CD14-positive monocyte (primary cell): ENCODE measurements around the gene TCEANC2. TPM values are rescaled to one million over a fixed set of nuclear protein-coding genes. Genes with fewer than 3 reads are reported as not detected.

ENCODE experiments used
- DNase-seq, 3 donors: peaks; one replicate each; pipeline ENCODE4 v3.0.0-alpha.2; 2011 to 2022
- H2AFZ ChIP-seq: 2 replicates; pipeline ENCODE4 v1.6.0; 2012; ENCODE audit warnings: mild to moderate bottlenecking, low read depth, low read length, inconsistent platforms; ENCODE audit not compliant: insufficient read depth, poor library complexity, severe bottlenecking
- H3K27ac ChIP-seq, 2 donors: 1 replicate in 1 of 2; 2 replicates in 1 of 2; pipeline ENCODE4 v1.5.1; 2012 to 2013; ENCODE audit warnings: low read length in 2 of 2, control low read depth in 1 of 2, inconsistent platforms in 1 of 2, low read depth in 1 of 2, mild to moderate bottlenecking in 1 of 2
- H3K27me3 ChIP-seq, 2 donors: one replicate each; pipeline versions ENCODE4 v1.6.0 to v1.6.1; 2011 to 2013; ENCODE audit warnings: low read length in 2 of 2; ENCODE audit not compliant: control insufficient read depth in 2 of 2, insufficient read depth in 2 of 2
- H3K36me3 ChIP-seq, 2 donors: replicated peaks in 1 of 2; 1 replicate in 1 of 2; 2 replicates in 1 of 2; pipeline versions ENCODE4 v1.5.1 to v1.6.1; 2012 to 2013; ENCODE audit warnings: low read length in 2 of 2, control low read depth in 1 of 2, inconsistent platforms in 1 of 2, mild to moderate bottlenecking in 1 of 2; ENCODE audit not compliant: insufficient read depth in 2 of 2, control insufficient read depth in 1 of 2
- H3K4me1 ChIP-seq, 2 donors: 1 replicate in 1 of 2; 2 replicates in 1 of 2; pipeline versions ENCODE4 v1.5.1 to v1.6.1; 2012 to 2013; ENCODE audit warnings: low read length in 2 of 2, control low read depth in 1 of 2, inconsistent platforms in 1 of 2, mild to moderate bottlenecking in 1 of 2, moderate library complexity in 1 of 2; ENCODE audit not compliant: insufficient read depth in 2 of 2, control insufficient read depth in 1 of 2
- H3K4me2 ChIP-seq: replicated peaks from 2 replicates; pipeline ENCODE3; 2012; ENCODE audit warnings: low read length, moderate library complexity, mild to moderate bottlenecking; ENCODE audit not compliant: poor library complexity, severe bottlenecking; ENCODE audit errors: extremely low read depth
- H3K4me3 ChIP-seq, 3 experiments: fragments of 200-600 bp in 1 of 3; sonication (generic) in 1 of 3; replicated peaks in 1 of 3; 1 replicate in 2 of 3; 2 replicates in 1 of 3; pipeline ENCODE4 v1.5.1; 2011 to 2013; ENCODE audit warnings: low read length in 3 of 3, mild to moderate bottlenecking in 3 of 3, control low read depth in 2 of 3, low read depth in 2 of 3, inconsistent platforms in 1 of 3, moderate library complexity in 1 of 3
- H3K79me2 ChIP-seq: 2 replicates; pipeline ENCODE4 v1.6.0; 2012; ENCODE audit warnings: mild to moderate bottlenecking, control low read depth, inconsistent platforms, low read length, moderate library complexity; ENCODE audit not compliant: insufficient read depth
- H3K9ac ChIP-seq: 2 replicates; pipeline ENCODE4 v1.6.0; 2017; ENCODE audit warnings: low read length, mild to moderate bottlenecking; ENCODE audit not compliant: insufficient read depth, poor library complexity, severe bottlenecking
- H3K9me3 ChIP-seq, 2 donors: replicated peaks in 1 of 2; 1 replicate in 1 of 2; 2 replicates in 1 of 2; pipeline versions ENCODE4 v1.5.1 to v1.6.1; 2012 to 2013; ENCODE audit warnings: low read length in 2 of 2, control low read depth in 1 of 2; ENCODE audit not compliant: control insufficient read depth in 1 of 2, insufficient read depth in 1 of 2
- H4K20me1 ChIP-seq: 2 replicates; pipeline ENCODE4 v1.6.0; 2012; ENCODE audit warnings: mild to moderate bottlenecking, low read length, control low read depth, moderate library complexity; ENCODE audit not compliant: insufficient read depth
- H3K27ac Mint-ChIP-seq, 7 donors: one replicate each; pipeline ENCODE4 v1.8.0; 2020; ENCODE audit warnings: mild to moderate bottlenecking in 7 of 7, mixed read lengths in 7 of 7, moderate library complexity in 6 of 7, inconsistent platforms in 2 of 7
- H3K27me3 Mint-ChIP-seq, 3 donors: one replicate each; pipeline ENCODE4 v1.8.0; 2021 to 2022; ENCODE audit warnings: low read depth in 3 of 3, mild to moderate bottlenecking in 3 of 3, mixed read lengths in 3 of 3, moderate library complexity in 3 of 3, inconsistent platforms in 1 of 3
- H3K36me3 Mint-ChIP-seq, 2 donors: one replicate each; pipeline ENCODE4 v1.8.0; 2020; ENCODE audit warnings: mixed read lengths in 2 of 2, inconsistent platforms in 1 of 2, mild to moderate bottlenecking in 1 of 2
- H3K4me1 Mint-ChIP-seq: one replicate; pipeline ENCODE4 v1.8.0; 2020; ENCODE audit warnings: mild to moderate bottlenecking, mixed read lengths
- H3K4me3 Mint-ChIP-seq, 2 donors: one replicate each; pipeline ENCODE4 v1.8.0; 2020; ENCODE audit warnings: mild to moderate bottlenecking in 2 of 2, mixed read lengths in 2 of 2, moderate library complexity in 1 of 2
- H3K9me3 Mint-ChIP-seq, 7 donors: one replicate each; pipeline ENCODE4 v1.8.0; 2020 to 2022; ENCODE audit warnings: mixed read lengths in 7 of 7, mild to moderate bottlenecking in 6 of 7, moderate library complexity in 6 of 7, inconsistent platforms in 2 of 7
- CTCF ChIP-seq: fragments of 200-600 bp; IDR thresholded peaks from one replicate; pipeline ENCODE4 v1.8.0; 2022; ENCODE audit warnings: antibody characterized with exemption, mild to moderate bottlenecking
- WGBS: methylation state at CpG from one replicate; pipeline ENCODE4 v1.1.5; 2013; ENCODE audit warnings: missing lambda C conversion rate; ENCODE audit not compliant: insufficient coverage; 5-methylcytosine and 5-hydroxymethylcytosine counted together
- intact Hi-C, 2 donors: fragments of 100-400 bp; cut with micrococcal nuclease; formaldehyde crosslinking; loops; one replicate each; pipeline versions ENCODE4 v1.15.0 to v1.15.1; 2023
- polyA plus RNA-seq, 3 donors: library from polyadenylated mRNA; depleted of rRNA in 1 of 3; unstranded in 2 of 3; stranded (reverse) in 1 of 3; fragments of 300-500 nt in 2 of 3; fragments of >200 nt in 1 of 3; fragmentation: Illumina TruSeq in 2 of 3; gene quantifications; 1 replicate in 2 of 3; 2 replicates in 1 of 3; pipeline ENCODE4 v1.2.3, GENCODE V29; 2012 to 2021

TCEANC2 gene
- polyA plus RNA-seq, 3 donors, result 3.0 to 6.7 (median 3.8) TPM

- H3K27me3 ChIP-seq, result no peaks in the 10 kb centered on the region
- H3K9me3 ChIP-seq, result no peaks in the 10 kb centered on the region
- H3K4me2 ChIP-seq, result no peak overlapping the region
- intact Hi-C loops, result no loop called here
- no peaks in the 10 kb centered on the region for H3K79me2 ChIP-seq
- no peak overlapping the region for H3K9ac ChIP-seq
- H3K4me3 ChIP-seq, result no peak overlapping the region
- H4K20me1 ChIP-seq, result peaks cover 11% of the 10 kb centered on the region
- Mint-ChIP-seq H3K36me3 (peaks cover 35 to 37% of the 10 kb centered on the region in 2 donors), H3K9me3 (peaks cover 0 to 1% (median 0%) of the 10 kb centered on the region in 7 donors), H3K27me3 (peaks cover 0 to 3% (median 2%) of the 10 kb centered on the region in 3 donors), H3K27ac (no peak overlapping the region), H3K4me3 (no peak overlapping the region), H3K4me1 (no peaks in the 10 kb centered on the region)
- TF ChIP-seq CTCF, result no peak
- no CpG with 5 or more reads among the region's 2 CpGs for WGBS
- H3K27ac ChIP-seq, result no peak overlapping the region
- H3K4me1 ChIP-seq, result no peaks in the 10 kb centered on the region
- DNase-seq, result no peak
- H2AFZ ChIP-seq, result no peak overlapping the region
- H3K36me3 ChIP-seq, result peaks cover 11 to 36% of the 10 kb centered on the region in 2 donors
Observed at GRCh38 chr1:54084794-54085193, 31.4 kb downstream of the TCEANC2 start.

- Histone ChIP-seq H3K4me2 (no peak overlapping the region), H3K4me3 (no peak overlapping the region), H2AFZ (no peak overlapping the region), H3K9me3 (no peaks in the 10 kb centered on the region), H4K20me1 (peaks cover 6% of the 10 kb centered on the region), H3K9ac (no peak overlapping the region), H3K27me3 (no peaks in the 10 kb centered on the region), H3K4me1 (peaks cover 0 to 3% of the 10 kb centered on the region in 2 donors), H3K36me3 (peaks cover 15 to 38% of the 10 kb centered on the region in 2 donors), H3K79me2 (no peaks in the 10 kb centered on the region), H3K27ac (no peak overlapping the region)
- no peak for DNase-seq
- H3K27me3 Mint-ChIP-seq, result peaks cover 0 to 2% (median 0%) of the 10 kb centered on the region in 3 donors
- peaks cover 5% of the 10 kb centered on the region for H3K4me1 Mint-ChIP-seq
- no CpG with 5 or more reads among the region's 1 CpG for WGBS
- intact Hi-C loops, result no loop called here
- H3K27ac Mint-ChIP-seq, result no peak overlapping the region
- no peak for TF ChIP-seq CTCF
- peaks cover 0 to 1% (median 0%) of the 10 kb centered on the region in 7 donors for H3K9me3 Mint-ChIP-seq
- peaks cover 29 to 36% of the 10 kb centered on the region in 2 donors for H3K36me3 Mint-ChIP-seq
- no peak overlapping the region for H3K4me3 Mint-ChIP-seq
Observed at GRCh38 chr1:54086754-54087153, 33.3 kb downstream of the TCEANC2 start.
